GM23248 (cell line): Measurements from ENCODE around the gene MTPN. TPM values are rescaled to one million over a fixed set of nuclear protein-coding genes. Genes with fewer than 3 reads are reported as not detected.

Source experiments
- DNase-seq: peaks from one replicate; pipeline ENCODE4 v3.0.0-alpha.2; 2015
- H2AFZ ChIP-seq: fragments of 200-600 bp; sonication (generic); 2 replicates; pipeline ENCODE4 v1.6.1; 2016; ENCODE audit warnings: antibody characterized with exemption
- H3F3A ChIP-seq: fragments of 200-600 bp; sonication (generic); 2 replicates; pipeline ENCODE4 v1.6.1; 2016; ENCODE audit warnings: mild to moderate bottlenecking, antibody characterized with exemption, mixed run types; ENCODE audit not compliant: insufficient read depth
- H3K27ac ChIP-seq: fragments of 200-600 bp; sonication (generic); 2 replicates; pipeline ENCODE4 v1.5.1; 2016; ENCODE audit warnings: mild to moderate bottlenecking
- H3K27me3 ChIP-seq: fragments of 200-600 bp; sonication (generic); replicated peaks from 2 replicates; pipeline ENCODE4 v1.6.1; 2016; ENCODE audit warnings: mild to moderate bottlenecking; ENCODE audit not compliant: insufficient read depth
- H3K36me3 ChIP-seq: fragments of 200-600 bp; sonication (generic); 2 replicates; pipeline ENCODE4 v1.6.1; 2016; ENCODE audit warnings: low read depth, mild to moderate bottlenecking
- H3K4me1 ChIP-seq: fragments of 200-600 bp; sonication (generic); 2 replicates; pipeline ENCODE4 v1.6.1; 2016; ENCODE audit warnings: mild to moderate bottlenecking; ENCODE audit not compliant: insufficient read depth
- H3K4me2 ChIP-seq: fragments of 200-600 bp; sonication (generic); one replicate; pipeline ENCODE4 v1.6.1; 2016; ENCODE audit warnings: mild to moderate bottlenecking; ENCODE audit not compliant: unreplicated experiment
- H3K4me3 ChIP-seq: fragments of 200-600 bp; sonication (generic); 2 replicates; pipeline ENCODE4 v1.5.1; 2016; ENCODE audit warnings: mild to moderate bottlenecking
- H3K79me2 ChIP-seq: fragments of 200-600 bp; sonication (generic); 2 replicates; pipeline ENCODE4 v1.6.1; 2016; ENCODE audit warnings: mild to moderate bottlenecking; ENCODE audit not compliant: insufficient read depth
- H3K9ac ChIP-seq: fragments of 200-600 bp; sonication (generic); 2 replicates; pipeline ENCODE4 v1.6.1; 2016; ENCODE audit warnings: mild to moderate bottlenecking
- H3K9me2 ChIP-seq: fragments of 200-600 bp; sonication (generic); 2 replicates; pipeline ENCODE4 v1.6.1; 2016; ENCODE audit warnings: mixed run types, mild to moderate bottlenecking, moderate library complexity; ENCODE audit not compliant: insufficient read depth
- H3K9me3 ChIP-seq: fragments of 200-600 bp; sonication (generic); one replicate; pipeline ENCODE4 v1.6.1; 2017; ENCODE audit warnings: low read depth
- H4K20me1 ChIP-seq: fragments of 200-600 bp; sonication (generic); 2 replicates; pipeline ENCODE4 v1.6.0; 2016; ENCODE audit not compliant: insufficient read depth
- EZH2 ChIP-seq: fragments of 200-600 bp; sonication (generic); IDR thresholded peaks from 2 replicates; pipeline ENCODE4 v1.6.1; 2018; ENCODE audit warnings: antibody characterized with exemption, mild to moderate bottlenecking; ENCODE audit not compliant: insufficient read depth, poor library complexity, severe bottlenecking
- EZH2phosphoT487 ChIP-seq: fragments of 200-600 bp; sonication (generic); IDR thresholded peaks from 2 replicates; pipeline ENCODE4 v1.6.1; 2018; ENCODE audit warnings: antibody characterized with exemption, moderate library complexity, mild to moderate bottlenecking, low read depth; ENCODE audit not compliant: insufficient read depth
- WGBS, 2 experiments: methylation state at CpG; one replicate each; pipeline ENCODE4 v1.1.6; 2015 to 2017; ENCODE audit warnings: low lambda C conversion rate in 2 of 2, low coverage in 1 of 2; ENCODE audit errors: missing lambda C conversion rate in 2 of 2; 5-methylcytosine and 5-hydroxymethylcytosine counted together
- in situ Hi-C: fragments of 300-500 bp; cut with MboI; formaldehyde crosslinking; loops from 2 replicates; pipeline ENCODE4 v1.15.0; 2020
- polyA plus RNA-seq: library from polyadenylated mRNA; unstranded; fragments of >200 nt; fragmentation: Nextera tagmentation; extraction: Ambion mirVana; gene quantifications from 2 replicates; pipeline ENCODE4 v1.2.1, GENCODE V29; 2016
- total RNA-seq: library from RNA; depleted of rRNA; stranded (reverse); fragments of >200 nt; shearing (Covaris generic); gene quantifications from 2 replicates; pipeline ENCODE4 v1.2.3, GENCODE V29; 2014

The MTPN gene
- total and polyA plus RNA-seq, 2 experiments from 2014 or later: 133 to 145 TPM

GRCh38 chr7:135930565-135931461 lies 46.3 kb downstream of the MTPN start:
- Histone ChIP-seq H3K36me3 (0 out of 2 replicates have a peak, but pooled peaks cover 20% of the 10 kb centered on the region), H3K4me1 (peaks cover 25% of the 10 kb centered on the region), H3K9me3 (no peaks in the 10 kb centered on the region), H3K4me3 (peak overlapping the region; percentile 29; the same call in 1 of the 2 replicates), H3K9me2 (no peaks in the 10 kb centered on the region), H3K79me2 (peaks cover 90% of the 10 kb centered on the region), H4K20me1 (no peaks in the 10 kb centered on the region), H3K27ac (peak overlapping the region; percentile 96), H3F3A (peaks cover 28% of the 10 kb centered on the region), H3K4me2 (peak overlapping the region; percentile 54), H3K9ac (peak overlapping the region; percentile 76), H2AFZ (no peak overlapping the region), H3K27me3 (no peaks in the 10 kb centered on the region)
- WGBS, 2 experiments: 29 to 35% methylated on average over 9 of the region's 9 CpGs
- TF ChIP-seq EZH2phosphoT487: no peak
- no peak for TF ChIP-seq EZH2
- in situ Hi-C loops: no loop called here
- DNase-seq: peak; percentile 93

- Histone ChIP-seq H3K27me3 (no peaks in the 10 kb centered on the region), H3K4me1 (peaks cover 25% of the 10 kb centered on the region), H2AFZ (no peak overlapping the region), H3K9ac (peak overlapping the region; percentile 76; the same call in 1 of the 2 replicates), H3K79me2 (peaks cover 90% of the 10 kb centered on the region), H3K4me3 (no peak overlapping the region), H3K9me2 (no peaks in the 10 kb centered on the region), H4K20me1 (no peaks in the 10 kb centered on the region), H3F3A (peaks cover 28% of the 10 kb centered on the region), H3K36me3 (0 out of 2 replicates have a peak, but pooled peaks cover 20% of the 10 kb centered on the region), H3K27ac (peak overlapping the region; percentile 96), H3K9me3 (no peaks in the 10 kb centered on the region), H3K4me2 (no peak overlapping the region)
- WGBS, 2 experiments: 78 to 83% methylated on average over 3 of the region's 3 CpGs
- no peak for DNase-seq
- in situ Hi-C loops: no loop called here
- TF ChIP-seq EZH2phosphoT487 (no peak), EZH2 (no peak)
These were observed 47.4 kb downstream of the MTPN start for GRCh38 chr7:135929722-135930141.

GRCh38 chr7:135929249-135929648 lies 47.9 kb downstream of the MTPN start:
- WGBS, 2 experiments: 98 to 100% methylated on average over 2 of the region's 2 CpGs
- peaks cover 90% of the 10 kb centered on the region for H3K79me2 ChIP-seq
- H3F3A ChIP-seq: peaks cover 29% of the 10 kb centered on the region
- no peak overlapping the region for H2AFZ ChIP-seq
- H3K36me3 ChIP-seq: 0 out of 2 replicates have a peak, but pooled peaks cover 20% of the 10 kb centered on the region
- in situ Hi-C loops: no loop called here
- H4K20me1 ChIP-seq: no peaks in the 10 kb centered on the region
- no peaks in the 10 kb centered on the region for H3K27me3 ChIP-seq
- H3K4me3 ChIP-seq: no peak overlapping the region
- peaks cover 28% of the 10 kb centered on the region for H3K4me1 ChIP-seq
- no peak overlapping the region for H3K9ac ChIP-seq
- peak overlapping the region; percentile 96 for H3K27ac ChIP-seq
- TF ChIP-seq EZH2phosphoT487: no peak
- no peak for TF ChIP-seq EZH2
- no peaks in the 10 kb centered on the region for H3K9me2 ChIP-seq
- H3K4me2 ChIP-seq: no peak overlapping the region
- H3K9me3 ChIP-seq: no peaks in the 10 kb centered on the region
- DNase-seq: no peak

DNA sequence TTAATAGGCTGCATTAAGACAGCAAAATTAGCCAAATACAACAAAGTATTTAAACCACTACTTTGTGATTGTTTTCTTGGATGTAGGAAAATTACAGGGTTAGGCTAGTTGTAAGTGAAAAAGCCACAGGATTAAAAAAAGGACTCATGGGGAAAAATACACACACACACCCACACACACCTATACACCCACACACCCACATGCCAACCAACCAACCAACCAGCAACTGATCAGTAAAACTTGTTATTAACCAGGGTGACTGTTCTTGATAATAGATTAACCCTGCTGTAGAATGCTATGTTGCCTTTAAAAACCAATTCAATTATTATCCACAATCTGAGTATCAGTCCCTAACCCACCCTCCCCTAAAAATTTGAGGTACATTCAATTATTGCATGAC lies 49.0 kb downstream of the MTPN start:
- peaks cover 79% of the 10 kb centered on the region for H3K79me2 ChIP-seq
- peaks cover 37% of the 10 kb centered on the region for H3K4me1 ChIP-seq
- in situ Hi-C loops: no loop called here
- TF ChIP-seq EZH2: no peak
- no peak for TF ChIP-seq EZH2phosphoT487
- no peak overlapping the region for H3K9ac ChIP-seq
- no peak overlapping the region for H3K4me3 ChIP-seq
- peaks cover 35% of the 10 kb centered on the region for H3F3A ChIP-seq
- H3K27ac ChIP-seq: no peak overlapping the region
- H4K20me1 ChIP-seq: no peaks in the 10 kb centered on the region
- no peak overlapping the region for H2AFZ ChIP-seq
- H3K4me2 ChIP-seq: no peak overlapping the region
- no peaks in the 10 kb centered on the region for H3K9me3 ChIP-seq
- no peaks in the 10 kb centered on the region for H3K9me2 ChIP-seq
- DNase-seq: no peak
- H3K27me3 ChIP-seq: no peaks in the 10 kb centered on the region
- H3K36me3 ChIP-seq: 0 out of 2 replicates have a peak, but pooled peaks cover 20% of the 10 kb centered on the region
